ENCODE data around the gene PGM3. TPM values are rescaled to one million over a fixed set of nuclear protein-coding genes. Genes with fewer than 3 reads are reported as not detected.

PGM3 gene
- total RNA-seq, 1 donor from 2014 or later = 80.2 TPM

GRCh38 chr6:83117802-83118201, 75.3 kb downstream of the PGM3 start:
- DNase-seq = no peak

Other genes with a start within 250 kb of the PGM3 start
- gene UBE3D, start 127.4 kb downstream of the PGM3 start, total RNA-seq = 5.5 and 5.8 TPM in 2 replicates
- 22.3 and 33.5 TPM in 2 replicates for gene DOP1A, start 125.6 kb downstream of the PGM3 start, total RNA-seq
- 3.3 and 4.4 TPM in 2 replicates for gene RWDD2A, start 92 bp upstream of the PGM3 start, total RNA-seq
- gene ME1, start 237.8 kb upstream of the PGM3 start, total RNA-seq = 7.8 and 25.3 TPM in 2 replicates

All from dermis blood vessel endothelial cell (primary cell).